SJSA1 (cell line): Measurements from ENCODE around the gene TM4SF1. TPM values are rescaled to one million over a fixed set of nuclear protein-coding genes. Genes with fewer than 3 reads are reported as not detected.

Experiments used
- DNase-seq, 2 experiments: peaks; one replicate each; pipeline ENCODE4 v3.0.0-alpha.2; 2015 to 2020; ENCODE audit warnings: low spot score in 2 of 2, low read depth in 1 of 2
- H3K27ac ChIP-seq: fragments of 250-450 bp; sonication (Bioruptor Pico); 2 replicates; pipeline ENCODE4 v1.5.1; 2020; ENCODE audit warnings: mild to moderate bottlenecking, moderate library complexity
- H3K27me3 ChIP-seq: fragments of 250-450 bp; sonication (Bioruptor Pico); replicated peaks from 2 replicates; pipeline ENCODE4 v1.5.1; 2020; ENCODE audit warnings: mild to moderate bottlenecking, moderate library complexity
- H3K36me3 ChIP-seq: fragments of 250-450 bp; sonication (Bioruptor Pico); 2 replicates; pipeline ENCODE4 v1.5.1; 2020; ENCODE audit warnings: mild to moderate bottlenecking
- H3K4me1 ChIP-seq: fragments of 250-450 bp; sonication (Bioruptor Pico); replicated peaks from 2 replicates; pipeline ENCODE4 v1.6.1; 2021; ENCODE audit warnings: mild to moderate bottlenecking
- H3K4me3 ChIP-seq: fragments of 250-450 bp; sonication (Bioruptor Pico); 2 replicates; pipeline ENCODE4 v1.5.1; 2020; ENCODE audit warnings: mild to moderate bottlenecking
- H3K9me3 ChIP-seq: fragments of 250-450 bp; sonication (Bioruptor Pico); replicated peaks from 2 replicates; pipeline ENCODE4 v1.5.1; 2020; ENCODE audit warnings: mild to moderate bottlenecking
- total RNA-seq: library from RNA; depleted of rRNA; stranded (reverse); fragments of >200 nt; shearing (Covaris generic); gene quantifications from 2 replicates; pipeline ENCODE4 v1.2.3, GENCODE V29; 2014; rRNA removed

TM4SF1 gene, protein sequence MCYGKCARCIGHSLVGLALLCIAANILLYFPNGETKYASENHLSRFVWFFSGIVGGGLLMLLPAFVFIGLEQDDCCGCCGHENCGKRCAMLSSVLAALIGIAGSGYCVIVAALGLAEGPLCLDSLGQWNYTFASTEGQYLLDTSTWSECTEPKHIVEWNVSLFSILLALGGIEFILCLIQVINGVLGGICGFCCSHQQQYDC
- total RNA-seq = 117 and 140 TPM in 2 replicates

DNA sequence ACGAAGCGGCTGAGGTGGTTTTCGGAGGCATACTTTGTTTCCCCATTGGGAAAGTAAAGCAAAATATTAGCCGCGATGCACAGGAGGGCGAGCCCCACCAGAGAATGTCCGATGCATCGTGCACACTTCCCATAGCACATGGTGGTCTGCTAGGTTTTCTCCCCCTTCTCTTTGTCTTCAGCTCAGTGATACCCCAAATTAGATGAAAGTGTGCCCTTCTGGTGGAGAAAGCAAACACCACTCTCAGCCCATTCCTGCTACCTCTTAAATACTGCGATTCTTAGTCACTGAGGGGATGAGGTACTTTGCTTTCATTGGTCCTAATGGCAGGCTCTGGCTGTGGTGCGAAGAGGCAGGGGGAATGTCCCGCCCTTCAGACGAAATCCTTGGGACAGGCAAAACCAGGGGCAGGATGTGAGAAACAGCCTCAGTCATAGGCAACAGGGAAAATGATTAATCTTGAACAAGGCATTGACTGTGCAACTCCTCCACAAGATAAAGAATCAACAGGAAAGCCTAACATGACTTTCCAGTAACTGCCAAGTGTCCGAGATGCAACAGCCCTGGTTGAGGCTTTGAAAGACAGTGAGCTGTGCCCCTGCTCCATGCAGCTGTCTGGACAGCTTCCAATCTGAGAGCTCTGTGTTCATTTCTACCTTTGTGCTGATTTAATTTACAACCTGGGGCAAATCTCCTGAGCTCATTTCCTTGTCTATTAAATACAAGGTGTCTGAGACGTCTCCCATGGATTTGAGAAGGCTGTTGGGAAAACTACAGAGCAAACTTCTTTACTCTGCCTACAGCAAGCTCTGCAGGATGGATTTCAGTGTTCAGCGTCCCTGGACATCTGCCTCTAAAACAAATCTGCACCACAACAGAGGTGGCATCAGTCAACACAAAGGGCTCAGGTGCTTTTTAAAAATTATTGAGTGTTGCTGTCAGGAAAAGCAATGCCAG is at the start of gene TM4SF1:
TM4SF1 (minus strand) TSS at position 242 of the 957 bp plus-strand sequence; CDS start at position 140, 102 bp downstream.
- H3K4me3 ChIP-seq = peak within 1 kb of the TSS; percentile 45
- H3K4me1 ChIP-seq = peaks cover 60% of the 10 kb centered on the region
- peaks cover 31% of the 10 kb centered on the region for H3K36me3 ChIP-seq
- peak within 1 kb of the TSS; percentile 77 for H3K27ac ChIP-seq
- no peaks in the 10 kb centered on the region for H3K27me3 ChIP-seq
- H3K9me3 ChIP-seq = no peaks in the 10 kb centered on the region
- peak; percentile 86 to 88 for DNase-seq

DNA sequence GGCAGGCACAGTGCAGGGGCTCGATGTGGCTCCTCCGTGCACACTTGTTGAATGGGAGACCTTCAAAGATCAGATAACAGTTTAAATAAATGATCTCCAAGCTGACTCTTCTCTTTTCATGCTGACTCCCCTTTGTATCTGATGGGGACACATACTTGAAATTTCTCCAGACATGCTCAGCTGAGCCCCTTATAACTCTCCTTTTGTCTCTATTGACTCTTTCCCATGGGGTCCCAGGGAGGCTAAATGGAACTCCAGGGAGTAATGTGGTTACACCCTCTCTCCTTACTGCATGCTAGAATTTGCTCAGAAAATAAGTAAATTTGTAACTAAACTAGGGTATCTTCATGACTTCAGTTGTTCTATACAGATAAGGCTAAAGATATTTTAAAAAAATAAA is 48.9 kb upstream of the TM4SF1 start:
- Histone ChIP-seq H3K4me1 (0 out of 2 replicates have a peak, but pooled peaks cover 4% of the 10 kb centered on the region), H3K27me3 (no peaks in the 10 kb centered on the region), H3K36me3 (no peaks in the 10 kb centered on the region), H3K27ac (no peak overlapping the region), H3K9me3 (no peaks in the 10 kb centered on the region), H3K4me3 (no peak overlapping the region)
- no peak for DNase-seq

DNA sequence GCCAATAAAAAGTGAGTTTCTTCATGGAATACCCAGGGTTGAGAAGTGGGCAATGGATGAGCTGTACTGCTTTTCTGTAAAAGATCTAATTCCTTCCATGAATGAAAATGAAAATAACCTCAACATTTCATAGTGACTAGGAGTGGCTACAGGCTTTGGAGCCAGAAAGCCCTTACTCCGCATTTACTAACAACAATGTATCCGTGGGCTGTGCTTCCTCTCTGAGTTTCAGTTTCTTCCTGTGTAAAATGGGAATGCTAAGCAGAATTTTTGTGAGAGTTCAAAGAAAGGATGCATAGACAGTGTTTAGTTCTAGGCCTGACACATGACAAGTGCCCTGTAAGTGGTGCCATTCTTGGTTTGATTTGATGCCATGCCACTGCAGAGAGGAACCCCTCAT is 47.5 kb upstream of the TM4SF1 start:
- Histone ChIP-seq H3K4me3 (no peak overlapping the region), H3K27me3 (no peaks in the 10 kb centered on the region), H3K36me3 (no peaks in the 10 kb centered on the region), H3K27ac (no peak overlapping the region), H3K9me3 (no peaks in the 10 kb centered on the region), H3K4me1 (0 out of 2 replicates have a peak, but pooled peaks cover 4% of the 10 kb centered on the region)
- no peak for DNase-seq

DNA sequence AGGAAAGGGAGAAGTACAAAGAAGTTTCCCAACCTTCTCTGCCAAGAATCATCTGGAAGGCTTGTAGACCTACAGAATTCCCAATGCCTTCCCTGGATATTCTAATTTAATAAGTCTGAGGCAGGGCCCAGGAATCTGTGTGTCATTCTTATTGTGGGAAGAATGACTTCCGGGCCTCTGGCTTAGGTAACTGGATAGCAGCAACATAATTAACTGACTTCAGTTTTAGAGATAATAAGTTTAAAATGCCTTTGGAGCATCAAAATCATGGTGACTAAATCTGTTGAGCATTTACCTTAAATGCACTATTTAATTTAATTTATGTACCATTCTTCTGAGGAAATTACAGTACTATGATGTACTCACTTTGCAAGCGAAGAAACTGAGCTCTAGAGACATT is 44.3 kb upstream of the TM4SF1 start:
- DNase-seq = no peak
- Histone ChIP-seq H3K9me3 (no peaks in the 10 kb centered on the region), H3K36me3 (no peaks in the 10 kb centered on the region), H3K27me3 (no peaks in the 10 kb centered on the region), H3K27ac (no peak overlapping the region), H3K4me3 (no peak overlapping the region), H3K4me1 (no peaks in the 10 kb centered on the region)

DNA sequence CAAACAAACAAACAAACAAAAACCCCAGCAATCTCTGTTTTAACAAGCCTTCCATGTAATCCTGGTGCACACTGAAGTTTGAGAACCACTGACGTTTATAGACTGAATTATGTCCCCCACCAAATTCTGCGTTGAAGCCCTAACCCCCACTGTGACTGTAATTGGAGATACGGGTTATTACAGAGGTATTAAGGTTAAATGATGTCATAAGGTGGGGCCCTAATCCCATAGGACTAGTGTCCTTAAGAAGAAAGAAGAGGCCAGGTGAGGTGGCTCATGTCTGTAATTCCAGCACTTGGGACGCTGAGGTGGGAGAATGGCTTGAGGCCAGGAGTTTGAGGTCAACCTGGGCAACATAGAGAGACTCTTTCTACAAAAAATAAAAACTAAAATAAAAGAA is 42.4 kb upstream of the TM4SF1 start:
- H3K4me1 ChIP-seq = no peaks in the 10 kb centered on the region
- H3K36me3 ChIP-seq = no peaks in the 10 kb centered on the region
- no peaks in the 10 kb centered on the region for H3K27me3 ChIP-seq
- no peak overlapping the region for H3K4me3 ChIP-seq
- no peak overlapping the region for H3K27ac ChIP-seq
- H3K9me3 ChIP-seq = no peaks in the 10 kb centered on the region
- no peak for DNase-seq

DNA sequence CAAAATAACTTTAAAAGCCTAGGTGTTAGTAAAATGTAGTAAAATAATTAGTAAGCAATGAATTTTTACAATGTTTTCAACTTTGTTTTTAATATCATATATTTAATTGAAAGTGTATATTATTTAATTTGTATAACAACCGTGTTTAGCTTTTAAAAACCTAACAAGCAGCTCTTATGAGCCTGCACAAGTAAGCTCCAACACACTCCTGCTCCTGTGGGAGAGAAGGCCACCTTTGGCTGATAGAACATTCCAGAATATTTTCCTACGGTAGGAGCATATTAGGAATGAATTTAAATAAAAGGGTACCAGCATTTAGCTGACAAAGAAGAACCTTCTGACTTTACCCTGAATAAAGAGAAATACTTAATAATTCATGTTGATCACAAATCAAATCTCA is 40.3 kb upstream of the TM4SF1 start:
- no peaks in the 10 kb centered on the region for H3K9me3 ChIP-seq
- no peaks in the 10 kb centered on the region for H3K27me3 ChIP-seq
- no peak overlapping the region for H3K27ac ChIP-seq
- H3K4me1 ChIP-seq = no peaks in the 10 kb centered on the region
- no peak overlapping the region for H3K4me3 ChIP-seq
- no peak for DNase-seq
- H3K36me3 ChIP-seq = no peaks in the 10 kb centered on the region

DNA sequence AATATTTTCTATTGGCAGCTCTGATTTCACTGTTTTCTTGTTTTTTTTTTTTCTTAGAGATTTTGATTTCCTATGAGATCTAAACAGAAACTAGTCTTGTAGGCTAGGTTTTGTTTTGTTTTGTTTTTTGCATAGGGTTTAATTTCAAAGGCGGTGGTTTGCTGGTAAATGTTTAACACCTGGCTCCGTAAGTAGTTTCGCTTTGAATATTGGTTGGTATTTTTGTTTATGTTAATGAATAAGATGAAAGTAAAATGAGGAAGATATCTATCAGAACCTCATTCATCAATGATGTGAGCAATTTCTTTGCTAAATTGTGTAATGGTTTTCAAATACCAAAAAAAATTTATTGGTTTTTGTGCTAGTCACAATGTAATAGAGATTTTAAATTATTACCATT is 39.7 kb upstream of the TM4SF1 start:
- Histone ChIP-seq H3K36me3 (no peaks in the 10 kb centered on the region), H3K9me3 (no peaks in the 10 kb centered on the region), H3K27me3 (no peaks in the 10 kb centered on the region), H3K4me1 (no peaks in the 10 kb centered on the region), H3K27ac (no peak overlapping the region), H3K4me3 (no peak overlapping the region)
- no peak for DNase-seq

DNA sequence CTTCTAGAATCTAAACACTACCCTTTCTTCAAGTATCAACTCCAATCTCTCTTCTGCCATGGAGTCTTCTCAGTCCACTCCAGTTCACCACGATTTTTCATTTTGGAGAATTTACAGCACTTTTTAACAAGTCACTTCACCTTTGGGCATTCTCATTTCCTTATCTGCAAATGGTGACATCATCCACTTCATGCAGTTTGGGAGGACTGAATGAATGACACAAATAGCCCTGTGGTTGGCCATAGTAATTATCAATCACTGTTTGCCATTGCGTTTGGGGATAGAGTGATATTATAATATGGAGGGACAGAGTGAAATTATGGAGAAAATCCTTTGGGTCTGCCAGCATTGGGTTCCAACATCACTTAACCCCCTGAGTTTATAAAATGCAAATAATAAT is 38.0 kb upstream of the TM4SF1 start:
- no peak overlapping the region for H3K27ac ChIP-seq

DNA sequence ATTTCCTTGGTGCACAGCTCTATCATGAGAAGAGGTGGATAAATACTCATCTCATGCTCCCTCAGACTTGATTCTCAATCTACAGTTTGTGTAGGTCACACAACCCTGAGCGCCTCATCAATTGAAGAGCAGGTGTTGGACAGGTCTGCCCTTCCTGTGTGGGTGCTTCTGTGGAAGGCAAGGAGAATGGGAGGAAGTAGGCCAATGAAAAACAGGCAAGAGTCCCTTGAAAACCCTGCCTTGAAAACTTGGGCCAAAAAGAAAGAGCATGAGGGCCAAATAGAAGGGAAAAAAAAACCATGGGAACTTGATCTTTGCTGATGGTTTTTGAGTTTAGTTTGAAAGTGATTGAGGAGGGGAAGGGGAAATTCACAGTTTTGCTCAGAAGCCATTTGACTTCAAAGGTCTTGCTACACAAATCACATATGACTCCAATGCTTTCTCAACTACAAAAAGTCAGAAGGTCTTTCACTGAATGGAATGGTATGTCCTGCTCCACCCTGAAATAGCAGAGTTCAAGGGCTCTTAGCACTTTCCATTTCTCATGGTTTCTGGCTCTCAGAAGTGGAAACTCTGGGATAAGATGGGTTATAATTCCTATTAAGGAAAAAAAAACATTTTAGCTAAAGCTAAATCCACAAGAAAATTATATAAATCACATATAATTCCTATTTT is 37.2 kb upstream of the TM4SF1 start:
- no peak for DNase-seq
- H3K4me3 ChIP-seq = no peak overlapping the region
- no peaks in the 10 kb centered on the region for H3K36me3 ChIP-seq
- no peaks in the 10 kb centered on the region for H3K9me3 ChIP-seq
- no peaks in the 10 kb centered on the region for H3K27me3 ChIP-seq
- no peak overlapping the region for H3K27ac ChIP-seq
- H3K4me1 ChIP-seq = no peaks in the 10 kb centered on the region

More for the DNA sequence above, 38.0 kb upstream of the TM4SF1 start:
- Histone ChIP-seq H3K36me3 (no peaks in the 10 kb centered on the region), H3K27me3 (no peaks in the 10 kb centered on the region), H3K9me3 (no peaks in the 10 kb centered on the region), H3K4me3 (no peak overlapping the region), H3K4me1 (no peaks in the 10 kb centered on the region)
- DNase-seq = no peak

DNA sequence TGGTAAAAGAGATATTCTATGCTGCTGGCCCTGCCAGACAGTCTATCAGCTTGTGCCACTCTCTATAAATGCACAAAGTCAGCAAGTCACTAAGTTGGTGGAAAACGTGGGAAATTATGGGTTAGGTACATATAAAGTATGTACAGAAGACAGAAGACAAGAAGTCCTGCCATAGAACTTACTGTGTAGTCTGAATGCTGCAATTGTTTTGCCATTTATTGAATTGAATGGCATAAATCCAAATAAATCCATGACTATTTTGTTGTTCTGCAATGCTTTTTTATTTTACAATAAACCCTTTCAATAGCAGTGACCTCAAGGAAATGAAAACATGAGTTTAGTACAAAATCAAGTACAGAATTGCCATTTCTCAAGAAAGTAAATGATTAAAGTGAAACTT is 34.1 kb upstream of the TM4SF1 start:
- DNase-seq = no peak
- Histone ChIP-seq H3K4me3 (no peak overlapping the region), H3K4me1 (no peaks in the 10 kb centered on the region), H3K27me3 (no peaks in the 10 kb centered on the region), H3K27ac (no peak overlapping the region), H3K9me3 (no peaks in the 10 kb centered on the region), H3K36me3 (no peaks in the 10 kb centered on the region)

DNA sequence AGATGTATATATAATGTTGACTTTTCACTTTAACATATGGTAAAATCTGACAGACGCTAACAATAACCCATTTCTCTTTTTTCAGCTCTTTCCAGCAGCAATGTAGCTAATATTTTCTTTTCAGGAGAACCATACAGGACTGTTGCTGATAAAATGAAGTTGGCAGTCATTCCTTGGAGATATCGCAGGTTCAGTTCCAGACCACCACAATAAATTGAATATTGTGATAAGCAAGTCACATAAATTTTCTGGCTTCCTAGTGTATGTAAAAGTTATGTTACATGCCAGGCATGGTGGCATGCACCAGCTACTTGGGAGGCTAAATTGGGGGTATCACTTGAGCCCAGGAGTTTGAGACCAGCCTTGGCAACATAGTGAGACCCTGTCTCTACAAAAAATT is 31.9 kb upstream of the TM4SF1 start:
- H3K4me1 ChIP-seq = no peaks in the 10 kb centered on the region
- no peak for DNase-seq
- H3K4me3 ChIP-seq = no peak overlapping the region
- no peaks in the 10 kb centered on the region for H3K36me3 ChIP-seq
- H3K27me3 ChIP-seq = no peaks in the 10 kb centered on the region
- H3K9me3 ChIP-seq = no peaks in the 10 kb centered on the region
- H3K27ac ChIP-seq = no peak overlapping the region

DNA sequence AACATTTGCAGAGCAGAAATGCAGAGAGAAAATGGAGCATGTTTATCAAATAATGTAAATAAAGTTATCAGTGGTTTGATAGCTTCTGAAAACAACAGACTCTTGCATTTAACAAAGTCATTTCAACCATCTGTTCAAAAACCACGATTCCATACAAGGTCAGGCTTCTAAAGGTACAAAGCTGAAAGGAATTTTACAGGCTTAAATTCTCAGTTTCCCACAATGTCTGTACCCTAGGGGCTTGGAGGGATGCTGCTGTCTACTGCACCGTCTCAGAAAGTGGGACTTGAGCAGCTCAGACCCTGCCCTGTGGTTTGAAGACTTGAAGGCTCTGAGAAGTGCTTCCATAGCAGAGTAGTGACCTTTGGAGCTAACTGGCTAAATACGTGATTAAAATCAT is 30.4 kb upstream of the TM4SF1 start:
- no peaks in the 10 kb centered on the region for H3K36me3 ChIP-seq
- DNase-seq = no peak
- H3K27ac ChIP-seq = no peak overlapping the region
- no peak overlapping the region for H3K4me3 ChIP-seq
- H3K9me3 ChIP-seq = no peaks in the 10 kb centered on the region
- H3K4me1 ChIP-seq = no peaks in the 10 kb centered on the region
- H3K27me3 ChIP-seq = no peaks in the 10 kb centered on the region

DNA sequence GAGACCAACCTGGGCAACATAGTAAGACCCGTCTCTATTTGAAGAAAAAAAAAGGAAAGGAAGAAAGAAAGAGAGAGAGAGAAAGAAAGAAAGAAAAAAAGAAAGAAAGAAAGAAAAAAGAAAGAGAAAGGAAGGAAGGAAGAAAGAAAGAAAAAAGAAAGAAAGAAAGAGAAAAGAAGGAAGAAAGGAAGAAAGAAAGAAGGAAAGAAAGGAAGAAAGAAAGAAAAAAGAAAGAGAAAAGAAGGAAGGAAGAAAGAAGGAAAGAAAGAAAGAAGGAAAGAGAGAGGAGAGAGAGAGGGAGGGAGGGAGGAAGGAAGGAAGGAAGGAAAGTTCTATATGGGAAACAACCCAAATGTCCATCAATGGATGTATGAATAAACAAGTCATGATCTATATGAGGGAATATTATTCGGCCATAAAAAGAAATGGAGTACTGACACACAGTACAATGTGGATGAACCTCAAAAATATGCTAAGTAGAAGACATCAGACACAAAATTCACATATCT is 28.8 kb upstream of the TM4SF1 start:
- H3K27ac ChIP-seq = no peak overlapping the region
- no peaks in the 10 kb centered on the region for H3K4me1 ChIP-seq
- H3K9me3 ChIP-seq = no peaks in the 10 kb centered on the region
- no peaks in the 10 kb centered on the region for H3K27me3 ChIP-seq
- H3K36me3 ChIP-seq = no peaks in the 10 kb centered on the region
- H3K4me3 ChIP-seq = no peak overlapping the region
- DNase-seq = no peak

DNA sequence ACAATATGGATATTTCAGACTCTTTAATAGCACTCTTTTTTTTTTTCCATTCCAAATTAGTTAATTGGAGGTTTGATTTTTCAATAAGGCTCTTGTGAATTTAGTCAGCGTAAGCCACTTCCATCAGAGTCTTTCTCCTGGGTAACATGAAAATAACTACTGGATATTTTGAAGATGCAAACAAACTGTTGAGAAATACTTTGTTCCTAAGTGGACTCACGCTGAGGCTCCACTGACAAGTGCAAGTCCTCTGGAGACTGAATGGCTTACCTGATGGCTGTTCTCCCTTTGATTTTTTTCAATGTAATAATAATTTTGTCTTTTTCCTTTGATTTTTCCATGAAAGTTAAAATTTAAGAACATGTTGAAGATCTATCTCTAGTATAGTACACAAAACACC is 26.0 kb upstream of the TM4SF1 start:
- Histone ChIP-seq H3K4me3 (no peak overlapping the region), H3K36me3 (no peaks in the 10 kb centered on the region), H3K27ac (no peak overlapping the region), H3K4me1 (no peaks in the 10 kb centered on the region), H3K9me3 (no peaks in the 10 kb centered on the region), H3K27me3 (no peaks in the 10 kb centered on the region)
- DNase-seq = no peak
